GM21381 (cell line): ENCODE measurements around the gene DNASE1L1.

Experiments used
- ATAC-seq: cut with Tn5 transposase; IDR thresholded peaks from one replicate; pipeline ENCODE4 v1.9.1; 2021; ENCODE audit warnings: mild to moderate bottlenecking, moderate library complexity; ENCODE audit not compliant: unreplicated experiment

Gene DNASE1L1

DNA sequence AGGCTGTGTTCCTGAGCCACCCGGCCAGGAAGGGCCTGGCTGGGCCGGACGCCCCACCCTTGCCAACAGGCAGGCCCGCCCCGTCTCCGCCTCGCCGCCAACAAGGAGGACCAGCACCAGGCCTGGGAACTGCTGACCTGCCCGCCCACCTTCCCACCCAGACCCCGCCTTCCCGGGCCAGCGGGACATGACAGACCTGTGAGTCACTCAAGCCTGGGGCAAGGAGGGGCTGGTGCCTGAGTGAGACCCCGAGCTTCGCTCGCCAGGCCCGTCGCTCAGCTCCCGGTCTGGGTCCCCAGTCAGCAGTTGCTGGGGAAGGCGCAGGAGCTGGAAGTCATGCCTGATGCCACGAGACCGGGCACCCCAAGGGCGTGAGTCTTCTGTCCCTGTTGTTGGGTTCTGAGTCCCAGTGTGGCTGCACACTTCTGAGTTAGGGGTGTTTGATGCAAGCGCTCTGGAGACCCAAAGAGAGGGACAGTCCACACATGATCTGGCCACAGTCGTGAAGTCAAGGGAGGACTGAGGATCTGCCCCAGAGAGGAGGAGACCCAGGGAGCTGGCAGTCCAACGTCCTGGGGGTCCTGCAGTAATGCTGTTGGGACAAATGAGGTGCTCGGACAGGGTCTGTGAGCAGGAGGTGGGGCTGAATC, at the start of gene DNASE1L1:
TSS of gene DNASE1L1 (minus strand) at position 33 of the 650 bp plus-strand sequence. CDS start 3,686 bp downstream, outside the sequence.
- no peak for ATAC-seq

DNA sequence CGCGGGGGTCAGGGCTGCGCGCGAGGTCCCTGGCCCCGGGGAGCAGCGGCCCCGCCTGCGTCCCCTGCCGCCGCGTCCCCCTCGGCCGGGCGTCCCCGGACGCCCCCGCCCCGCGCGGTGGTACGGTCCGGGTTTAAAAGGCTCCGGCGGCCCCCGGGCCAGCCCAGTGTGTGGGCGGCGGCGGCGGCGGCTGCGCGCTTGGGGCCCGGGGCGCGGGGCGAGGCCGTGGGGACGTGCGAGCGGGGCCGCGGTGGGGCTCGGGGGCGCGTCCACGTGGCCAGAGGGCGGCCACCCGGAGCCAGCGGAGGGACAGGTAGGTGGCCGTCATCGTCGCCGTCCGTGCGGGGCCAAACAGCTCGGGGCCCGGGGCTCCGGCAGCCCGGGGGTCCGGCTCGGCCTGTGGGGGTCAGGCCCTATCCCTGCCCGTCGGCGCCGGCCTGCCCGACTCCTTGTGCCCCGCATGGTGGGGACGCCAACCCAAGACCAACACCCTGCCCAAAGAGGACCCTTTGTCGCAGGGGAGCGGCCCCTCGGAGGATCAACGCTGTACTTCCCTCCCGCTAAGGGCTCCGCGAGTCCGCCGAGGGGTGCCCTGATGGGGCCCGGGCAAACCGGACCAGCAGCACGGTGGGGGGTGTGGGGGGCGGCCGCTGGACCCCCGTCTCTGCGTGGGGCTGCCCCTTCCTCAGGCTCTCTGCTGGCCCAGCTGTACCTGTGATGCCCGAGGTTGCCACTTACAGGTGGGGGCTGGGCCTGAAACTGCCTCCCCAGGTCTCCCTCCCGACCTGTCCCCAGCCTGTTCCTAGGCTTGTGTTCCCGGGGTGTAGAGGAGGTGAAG, 49.3 kb upstream of the DNASE1L1 start, which contains the start of gene PLXNA3:
TSS of gene PLXNA3 (plus strand) at position 166 of the 838 bp plus-strand sequence. CDS start 1,903 bp downstream, outside the sequence.
- peak; percentile 61 for ATAC-seq

DNA sequence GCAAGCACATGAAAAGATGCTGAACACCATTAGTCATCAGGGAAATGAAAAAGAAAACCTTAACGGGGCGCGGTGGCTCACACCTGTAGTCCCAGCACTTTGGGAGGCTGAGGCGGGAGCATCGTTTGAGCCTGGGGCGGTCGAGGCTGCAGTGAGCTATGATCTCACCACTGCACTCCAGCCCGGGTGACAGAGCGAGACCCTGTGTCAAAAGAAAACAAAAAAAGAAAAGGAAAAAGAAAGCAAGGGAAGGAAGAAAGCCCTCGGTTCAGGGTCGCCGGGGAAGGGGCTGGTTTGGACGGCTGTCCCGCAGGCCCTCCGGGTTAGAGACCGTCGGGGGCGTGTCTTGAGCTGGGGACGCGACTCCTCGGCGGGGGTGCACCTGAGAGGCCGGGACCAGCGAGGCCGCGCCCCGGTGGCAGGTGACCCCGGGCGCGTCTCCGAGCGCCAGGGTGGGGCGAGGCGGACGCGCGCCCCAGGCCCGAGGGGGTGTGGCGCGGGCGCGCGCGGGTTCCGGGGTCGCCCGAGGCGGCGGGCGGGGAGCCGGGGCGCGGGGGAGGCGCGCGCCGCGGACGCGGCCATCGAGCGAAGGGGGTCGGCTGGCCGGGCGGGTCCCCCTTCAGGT, 48.5 kb upstream of the DNASE1L1 start:
- ATAC-seq, result peak; percentile 58

- ATAC-seq, result no peak
These were observed 43.8 kb upstream of the DNASE1L1 start for GRCh38 chrX:154452823-154453222.

- no peak for ATAC-seq
These were observed 41.3 kb upstream of the DNASE1L1 start for GRCh38 chrX:154450312-154450711.

GRCh38 chrX:154449618-154450017, 40.6 kb upstream of the DNASE1L1 start:
- no peak for ATAC-seq

DNA sequence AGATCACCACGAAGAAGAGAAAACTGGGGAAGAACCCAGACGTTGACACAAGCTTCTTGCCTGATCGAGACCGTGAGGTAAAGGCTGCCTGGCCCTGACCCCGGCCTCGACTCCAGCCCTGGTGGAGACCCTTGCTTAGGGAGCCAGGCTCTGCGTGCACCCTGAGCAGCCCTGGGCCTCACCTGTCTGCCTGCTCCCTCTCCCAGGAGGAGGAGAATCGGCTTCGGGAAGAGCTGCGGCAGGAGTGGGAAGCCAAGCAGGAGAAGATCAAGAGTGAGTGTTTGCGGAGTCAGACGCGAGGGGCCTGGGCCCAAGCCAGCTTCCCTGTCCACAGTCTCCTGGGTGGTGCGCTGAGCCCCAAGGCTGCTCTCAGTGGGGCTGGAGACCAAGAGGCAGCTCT, 39.4 kb upstream of the DNASE1L1 start:
- no peak for ATAC-seq

DNA sequence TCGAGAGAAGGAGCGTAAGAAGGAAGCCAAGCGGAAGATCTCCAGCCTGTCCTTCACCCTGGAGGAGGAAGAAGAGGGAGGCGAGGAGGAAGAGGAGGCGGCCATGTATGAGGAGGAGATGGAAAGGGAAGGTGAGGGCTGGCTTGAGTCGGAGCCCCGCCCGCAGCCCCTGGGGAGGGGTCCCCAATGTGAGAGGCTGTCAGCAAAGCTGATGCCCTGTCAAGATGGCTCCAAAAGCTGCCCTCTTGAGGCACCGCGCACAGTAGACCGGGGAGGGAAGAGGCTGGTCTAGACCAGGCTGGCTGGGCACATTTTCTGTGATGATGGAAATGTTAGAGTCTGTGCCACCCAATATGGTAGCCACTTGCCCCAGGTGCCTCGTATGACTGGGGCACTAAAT, 37.4 kb upstream of the DNASE1L1 start:
- ATAC-seq, result no peak

DNA sequence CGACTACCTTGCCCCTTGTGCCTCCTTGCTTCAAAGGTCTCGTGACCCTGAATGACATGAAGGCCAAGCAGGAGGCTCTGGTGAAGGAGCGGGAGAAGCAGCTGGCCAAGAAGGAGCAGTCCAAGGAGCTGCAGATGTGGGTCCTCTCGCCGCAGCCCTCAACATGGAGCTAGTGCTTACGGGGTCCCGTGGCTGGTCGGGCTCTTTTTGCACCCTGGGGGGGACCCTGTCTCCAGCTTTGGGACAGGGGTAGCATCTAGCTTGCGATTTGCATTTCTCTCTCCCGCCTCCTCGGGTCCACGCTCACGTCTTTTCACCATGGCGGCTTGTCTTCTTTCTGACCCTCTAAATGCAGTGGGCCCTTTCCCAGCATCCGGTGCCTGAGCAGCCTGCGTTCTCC, 36.7 kb upstream of the DNASE1L1 start:
- no peak for ATAC-seq

- no peak for ATAC-seq
These were observed 35.7 kb upstream of the DNASE1L1 start for GRCh38 chrX:154444755-154445246.

DNA sequence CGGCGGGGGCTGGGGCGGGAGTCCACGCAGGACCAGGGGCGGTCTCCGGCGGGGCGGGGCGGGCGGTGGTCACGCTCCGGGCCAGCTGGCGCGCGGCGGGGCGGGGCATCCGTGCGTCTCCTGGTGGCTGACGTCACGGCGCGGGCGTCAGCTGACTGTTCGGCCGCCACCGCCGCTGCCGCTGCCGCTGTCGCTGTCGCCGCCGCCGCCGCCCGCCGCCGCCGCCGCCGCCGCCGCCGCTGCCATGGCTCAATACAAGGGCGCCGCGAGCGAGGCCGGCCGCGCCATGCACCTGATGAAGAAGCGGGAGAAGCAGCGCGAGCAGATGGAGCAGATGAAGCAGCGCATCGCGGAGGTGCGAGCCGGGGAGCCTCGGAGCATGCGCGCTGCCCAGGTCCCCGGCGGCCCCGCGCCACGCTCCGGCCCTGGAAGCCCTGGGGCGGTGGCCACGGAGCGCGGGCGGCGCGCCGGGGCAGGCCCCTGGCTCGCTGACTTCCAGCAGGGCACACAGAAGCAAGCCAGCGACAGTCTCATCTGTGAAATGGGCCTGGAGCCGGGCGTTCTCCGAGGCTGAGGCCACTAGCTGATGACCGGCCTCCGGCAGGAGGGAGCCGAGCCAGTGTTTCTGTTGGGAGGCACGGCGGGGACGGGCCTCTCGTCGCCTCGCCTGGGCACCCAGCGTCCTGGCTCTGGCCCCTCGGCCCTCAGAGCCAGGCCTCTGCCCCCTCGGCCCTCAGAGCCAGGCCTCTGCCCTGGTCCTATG, 35.1 kb upstream of the DNASE1L1 start, which contains the start of gene FAM50A:
TSS of gene FAM50A (plus strand) at position 150 of the 763 bp plus-strand sequence. CDS start at position 245, 95 bp downstream.
- ATAC-seq, result peak; percentile 81

- ATAC-seq, result no peak
These were observed 34.4 kb upstream of the DNASE1L1 start for GRCh38 chrX:154443479-154443910.

GRCh38 chrX:154441984-154442707, 33.1 kb upstream of the DNASE1L1 start:
- no peak for ATAC-seq

DNA sequence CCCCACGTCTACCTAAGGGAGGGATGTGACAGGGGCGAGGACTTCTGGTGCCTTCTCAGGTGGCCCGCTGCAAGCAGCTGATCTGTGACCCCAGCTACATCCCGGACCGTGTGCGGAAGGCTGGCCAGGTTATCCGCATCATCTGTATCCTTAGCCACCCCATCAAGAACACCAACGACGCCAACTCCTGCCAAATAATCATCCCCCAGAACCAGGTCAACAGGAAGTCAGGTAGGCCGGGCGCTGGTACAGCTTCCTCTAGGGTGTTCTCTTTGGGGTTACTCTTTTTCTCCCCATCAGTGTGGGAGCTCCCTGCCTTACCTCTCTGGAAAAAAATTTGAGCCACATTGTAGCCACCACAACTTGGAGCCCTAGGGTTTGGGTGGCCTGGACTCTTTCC, 32.5 kb upstream of the DNASE1L1 start:
- no peak for ATAC-seq

GRCh38 chrX:154440623-154441357, 31.7 kb upstream of the DNASE1L1 start:
- ATAC-seq, result no peak

DNA sequence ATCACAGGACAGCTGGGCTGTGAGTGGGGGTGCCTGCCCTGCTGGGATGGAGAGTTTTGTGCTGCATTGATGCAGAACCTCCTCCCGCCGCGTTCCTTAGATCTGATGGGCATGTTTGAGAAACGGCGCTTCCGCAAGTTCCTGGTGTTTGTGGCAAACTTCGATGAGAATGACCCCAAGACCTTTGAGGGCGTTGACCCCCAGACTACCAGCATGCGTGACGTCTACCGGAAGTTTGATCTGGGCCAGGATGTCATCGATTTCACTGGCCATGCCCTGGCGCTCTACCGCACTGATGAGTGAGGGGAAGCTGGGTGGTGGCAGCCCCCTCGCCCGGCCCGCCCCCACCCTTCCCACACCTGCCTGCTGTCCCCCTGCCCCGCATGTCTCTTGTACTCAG, 30.8 kb upstream of the DNASE1L1 start:
- ATAC-seq, result no peak

DNA sequence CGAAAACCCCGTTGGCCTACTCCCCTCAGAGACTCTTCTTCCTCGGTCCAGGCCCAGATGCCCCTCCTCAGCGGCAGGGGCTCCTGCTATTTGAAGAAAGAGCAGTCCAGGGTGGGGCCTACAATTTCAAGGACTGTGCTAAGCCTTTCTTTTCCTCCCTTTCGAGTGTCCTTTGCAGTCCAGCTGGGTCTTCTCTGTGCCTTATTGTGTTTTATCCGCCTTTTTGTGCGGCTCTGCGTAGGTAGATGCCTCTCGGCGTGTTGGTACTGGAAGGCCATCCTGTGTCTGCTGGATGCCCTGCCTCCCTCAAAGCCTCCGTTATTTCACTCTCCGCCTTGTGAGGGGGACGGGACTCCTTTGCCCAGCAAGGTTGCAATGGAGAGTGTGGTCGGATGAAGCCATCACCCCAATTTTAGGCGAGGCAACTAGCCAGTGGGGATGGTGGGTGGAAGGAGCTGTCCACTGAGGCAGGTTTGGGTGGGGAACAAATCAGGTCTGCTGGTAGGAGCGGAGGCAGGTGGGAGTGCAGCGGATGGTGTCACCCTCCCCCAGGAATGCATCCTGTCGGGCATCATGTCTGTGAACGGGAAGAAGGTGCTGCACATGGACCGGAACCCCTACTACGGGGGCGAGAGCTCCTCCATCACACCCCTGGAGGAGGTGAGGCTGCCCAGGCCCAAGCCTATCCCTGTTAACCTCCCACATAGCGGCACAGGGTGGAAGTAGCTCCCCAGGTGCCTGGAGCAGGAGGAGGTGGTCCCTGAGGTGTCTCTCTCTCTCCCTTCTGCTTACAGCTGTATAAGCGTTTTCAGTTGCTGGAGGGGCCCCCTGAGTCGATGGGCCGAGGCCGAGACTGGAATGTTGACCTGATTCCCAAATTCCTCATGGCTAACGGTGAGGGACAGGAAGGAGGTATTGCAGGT, 29.2 kb upstream of the DNASE1L1 start:
- ATAC-seq, result no peak
